ENCODE measurements around the gene NBAS. TPM values are rescaled to one million over a fixed set of nuclear protein-coding genes. Genes with fewer than 3 reads are reported as not detected.

Gene NBAS
- polyA plus RNA-seq, 1 donor (not counting 4 experiments of a cell fraction or from before 2014, with no cell fraction given), result 27.9 TPM

DNA sequence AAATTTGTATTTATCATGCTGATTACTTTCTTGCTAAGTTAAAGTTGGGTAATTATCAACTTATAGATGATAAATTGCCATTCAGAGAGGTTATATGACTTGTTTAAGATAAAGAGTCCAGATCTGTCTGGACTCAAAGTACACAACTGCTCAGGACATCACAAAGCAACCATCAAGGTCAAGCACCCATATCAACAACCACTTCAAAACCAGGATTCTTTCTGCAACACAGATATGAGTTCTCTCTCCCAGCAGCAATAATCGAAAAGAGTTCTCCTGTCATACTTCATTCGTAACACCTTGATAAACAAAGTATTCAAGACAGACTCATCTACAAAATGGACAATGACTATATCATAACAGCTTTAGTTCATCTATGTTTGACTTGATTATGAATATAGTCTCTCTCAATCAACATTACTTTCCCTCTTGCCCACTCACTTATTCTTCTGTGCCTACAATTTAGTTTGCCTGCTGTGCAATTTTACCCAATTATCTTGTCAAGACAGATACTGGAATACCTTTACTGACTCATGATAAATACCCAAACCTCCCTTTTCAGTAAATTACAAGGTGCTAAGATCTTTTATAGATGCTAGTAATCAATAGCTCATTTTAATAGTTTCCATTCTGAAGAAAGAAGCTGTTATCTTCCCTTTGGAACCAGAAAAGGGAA lies 281.8 kb downstream of the NBAS start:
- dilution Hi-C loops (cut with MboI; ENCODE audit: extremely low pct_ligation_motif_present, low sequenced_read_pairs), result no loop called here
- H3K4me1 ChIP-seq (ENCODE audit: control insufficient read depth, extremely low read depth, insufficient read depth, low read length), result no peaks in the 10 kb centered on the region
- no peak for FAIRE-seq

DNA sequence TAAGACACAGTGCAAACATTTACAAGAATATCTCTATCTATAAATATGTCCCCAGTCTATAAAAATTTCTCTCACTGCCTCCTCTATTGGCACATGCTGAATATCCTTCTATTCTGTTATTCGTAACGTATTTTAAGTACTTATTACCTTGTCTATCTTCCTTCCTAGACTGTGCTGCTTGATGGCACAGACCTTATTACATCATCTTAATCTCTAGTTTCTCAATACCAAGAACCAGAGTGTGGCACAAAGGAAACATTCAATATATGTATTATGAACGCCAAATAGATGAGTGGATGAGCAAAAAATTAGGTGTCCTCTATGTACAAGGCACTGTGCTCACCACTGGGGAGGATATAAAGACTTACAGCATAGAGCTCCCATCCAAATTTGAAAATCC lies 282.8 kb downstream of the NBAS start:
- H3K4me3 ChIP-seq (ENCODE audit: control insufficient read depth in 2 of 3, extremely low read depth in 1 of 3, insufficient read depth in 2 of 3, low read depth in 1 of 3, low read length in 3 of 3), result no peak overlapping the region
- no peaks in the 10 kb centered on the region for H3K4me1 ChIP-seq (ENCODE audit: control insufficient read depth, extremely low read depth, insufficient read depth, low read length)
- dilution Hi-C loops (cut with MboI; ENCODE audit: extremely low pct_ligation_motif_present, low sequenced_read_pairs), result no loop called here
- no peaks in the 10 kb centered on the region for H4K20me1 ChIP-seq (ENCODE audit: control insufficient read depth, extremely low read depth, insufficient read depth, low read length)
- peaks cover 2% of the 10 kb centered on the region for H3K9me1 ChIP-seq (ENCODE audit: control insufficient read depth, extremely low read depth, insufficient read depth, low read length)
- H3K27ac ChIP-seq (ENCODE audit: control insufficient read depth, insufficient read depth, low read length), result no peak overlapping the region
- H3K4me2 ChIP-seq (ENCODE audit: control insufficient read depth, extremely low read depth, insufficient read depth, low read depth, low read length), result no peak overlapping the region
- no peak for FAIRE-seq
- no peak for DNase-seq (ENCODE audit: low read depth, low spot score)
- no peak for TF ChIP-seq EZH2 (IDR thresholded peaks at IDR 0.05; ENCODE audit: low read length)
- TF ChIP-seq, protein P1, sequence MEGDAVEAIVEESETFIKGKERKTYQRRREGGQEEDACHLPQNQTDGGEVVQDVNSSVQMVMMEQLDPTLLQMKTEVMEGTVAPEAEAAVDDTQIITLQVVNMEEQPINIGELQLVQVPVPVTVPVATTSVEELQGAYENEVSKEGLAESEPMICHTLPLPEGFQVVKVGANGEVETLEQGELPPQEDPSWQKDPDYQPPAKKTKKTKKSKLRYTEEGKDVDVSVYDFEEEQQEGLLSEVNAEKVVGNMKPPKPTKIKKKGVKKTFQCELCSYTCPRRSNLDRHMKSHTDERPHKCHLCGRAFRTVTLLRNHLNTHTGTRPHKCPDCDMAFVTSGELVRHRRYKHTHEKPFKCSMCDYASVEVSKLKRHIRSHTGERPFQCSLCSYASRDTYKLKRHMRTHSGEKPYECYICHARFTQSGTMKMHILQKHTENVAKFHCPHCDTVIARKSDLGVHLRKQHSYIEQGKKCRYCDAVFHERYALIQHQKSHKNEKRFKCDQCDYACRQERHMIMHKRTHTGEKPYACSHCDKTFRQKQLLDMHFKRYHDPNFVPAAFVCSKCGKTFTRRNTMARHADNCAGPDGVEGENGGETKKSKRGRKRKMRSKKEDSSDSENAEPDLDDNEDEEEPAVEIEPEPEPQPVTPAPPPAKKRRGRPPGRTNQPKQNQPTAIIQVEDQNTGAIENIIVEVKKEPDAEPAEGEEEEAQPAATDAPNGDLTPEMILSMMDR (optimal IDR thresholded peaks at IDR 0.05 in 1 of 3, IDR thresholded peaks at IDR 0.05 in 1 of 3, conservative IDR thresholded peaks at IDR 0.05 in 1 of 3; ENCODE audit: extremely low read depth in 1 of 3, insufficient read depth in 2 of 3, low read length in 3 of 3), result no peak
- no peaks in the 10 kb centered on the region for H3K27me3 ChIP-seq (ENCODE audit: control insufficient read depth, extremely low read depth, insufficient read depth, low read length)
- no peak overlapping the region for H2AFZ ChIP-seq (ENCODE audit: control insufficient read depth, low read length)
- peaks cover 0 to 2% of the 10 kb centered on the region in 2 experiments for H3K36me3 ChIP-seq (ENCODE audit: control insufficient read depth in 2 of 2, extremely low read depth in 1 of 2, insufficient read depth in 2 of 2, low read length in 2 of 2)
- H3K9ac ChIP-seq (ENCODE audit: control insufficient read depth, extremely low read depth, insufficient read depth, low read length), result no peak overlapping the region
- no peaks in the 10 kb centered on the region for H3K9me3 ChIP-seq (ENCODE audit: control insufficient read depth, low read depth, low read length)
- no peaks in the 10 kb centered on the region for H3K79me2 ChIP-seq (ENCODE audit: control insufficient read depth, insufficient read depth, low read length)

More for the DNA sequence above, 281.8 kb downstream of the NBAS start:
- H3K4me3 ChIP-seq (ENCODE audit: control insufficient read depth in 2 of 3, extremely low read depth in 1 of 3, insufficient read depth in 2 of 3, low read depth in 1 of 3, low read length in 3 of 3), result no peak overlapping the region
- H4K20me1 ChIP-seq (ENCODE audit: control insufficient read depth, extremely low read depth, insufficient read depth, low read length), result no peaks in the 10 kb centered on the region
- H3K79me2 ChIP-seq (ENCODE audit: control insufficient read depth, insufficient read depth, low read length), result no peaks in the 10 kb centered on the region
- no peak overlapping the region for H3K27ac ChIP-seq (ENCODE audit: control insufficient read depth, insufficient read depth, low read length)
- H3K27me3 ChIP-seq (ENCODE audit: control insufficient read depth, extremely low read depth, insufficient read depth, low read length), result no peaks in the 10 kb centered on the region
- H3K4me2 ChIP-seq (ENCODE audit: control insufficient read depth, extremely low read depth, insufficient read depth, low read depth, low read length), result no peak overlapping the region
- no peak overlapping the region for H3K9ac ChIP-seq (ENCODE audit: control insufficient read depth, extremely low read depth, insufficient read depth, low read length)
- no peak for DNase-seq (ENCODE audit: low read depth, low spot score)
- TF ChIP-seq, protein P1 (optimal IDR thresholded peaks at IDR 0.05 in 1 of 3, IDR thresholded peaks at IDR 0.05 in 1 of 3, conservative IDR thresholded peaks at IDR 0.05 in 1 of 3; ENCODE audit: extremely low read depth in 1 of 3, insufficient read depth in 2 of 3, low read length in 3 of 3), result no peak
- TF ChIP-seq EZH2 (IDR thresholded peaks at IDR 0.05; ENCODE audit: low read length), result no peak
- H2AFZ ChIP-seq (ENCODE audit: control insufficient read depth, low read length), result no peak overlapping the region
- no peaks in the 10 kb centered on the region for H3K9me3 ChIP-seq (ENCODE audit: control insufficient read depth, low read depth, low read length)
- peaks cover 0 to 2% of the 10 kb centered on the region in 2 experiments for H3K36me3 ChIP-seq (ENCODE audit: control insufficient read depth in 2 of 2, extremely low read depth in 1 of 2, insufficient read depth in 2 of 2, low read length in 2 of 2)
- peaks cover 2% of the 10 kb centered on the region for H3K9me1 ChIP-seq (ENCODE audit: control insufficient read depth, extremely low read depth, insufficient read depth, low read length)

Data from keratinocyte (primary cell).